NCI-H2196 (cell line): ENCODE results near the gene DNAJC5.
"Not testable (repeated sequence)": the region's sequence is repeated elsewhere in the genome, so short reads cannot be mapped to it uniquely, and the experiment has no call there.

Experiments
- DNase-seq: peaks from one replicate; lab custom pipeline; 2025; ENCODE audit not compliant: unreplicated experiment; lab: John Stamatoyannopoulos, UW

The DNAJC5 gene

GRCh38 chr20:63908008-63908682 is 13.2 kb downstream of the DNAJC5 start:
- DNase-seq: no peak

GRCh38 chr20:63911176-63911575 is 16.2 kb downstream of the DNAJC5 start:
- DNase-seq: no peak

GRCh38 chr20:63913768-63914167 is 18.8 kb downstream of the DNAJC5 start:
- no peak for DNase-seq

- DNase-seq: no peak
Measured at GRCh38 chr20:63915471-63915870, 20.5 kb downstream of the DNAJC5 start.

GRCh38 chr20:63916371-63916939 is 21.5 kb downstream of the DNAJC5 start:
- not testable (repeated sequence) for DNase-seq

- no peak for DNase-seq
Measured at GRCh38 chr20:63917811-63918210, 22.9 kb downstream of the DNAJC5 start.

GRCh38 chr20:63919130-63919529 is 24.2 kb downstream of the DNAJC5 start:
- no peak for DNase-seq

- no peak for DNase-seq
Measured at GRCh38 chr20:63920226-63920625, 25.3 kb downstream of the DNAJC5 start.

GRCh38 chr20:63923651-63924050 is 28.7 kb downstream of the DNAJC5 start:
- no peak for DNase-seq

GRCh38 chr20:63924241-63924640 is 29.3 kb downstream of the DNAJC5 start:
- DNase-seq: no peak

- no peak for DNase-seq
Measured at GRCh38 chr20:63926298-63926697, 31.4 kb downstream of the DNAJC5 start.

- no peak for DNase-seq
Measured at GRCh38 chr20:63929071-63929470, 34.1 kb downstream of the DNAJC5 start.

GRCh38 chr20:63929473-63929883 is 34.6 kb downstream of the DNAJC5 start:
- DNase-seq: not testable (repeated sequence)

GRCh38 chr20:63930971-63931553 is 36.1 kb downstream of the DNAJC5 start:
- DNase-seq: no peak

- DNase-seq: no peak
Measured at GRCh38 chr20:63931735-63932134, 36.8 kb downstream of the DNAJC5 start.

GRCh38 chr20:63932606-63933160 is 37.8 kb downstream of the DNAJC5 start:
- DNase-seq: no peak

GRCh38 chr20:63933646-63934045 is 38.7 kb downstream of the DNAJC5 start:
- DNase-seq: no peak

GRCh38 chr20:63934271-63935068 is 39.5 kb downstream of the DNAJC5 start:
- DNase-seq: no peak

- no peak for DNase-seq
Measured at GRCh38 chr20:63935447-63935846, 40.5 kb downstream of the DNAJC5 start.

- DNase-seq: no peak
Measured at GRCh38 chr20:63937596-63937995, 42.7 kb downstream of the DNAJC5 start.
